Activated CD4-positive, alpha-beta T cell treated with anti-CD3 and anti-CD28 coated beads, Interleukin-2, Interleukin-6, amounts not matched to agents 100 ng/mL and 50 ng/mL, durations not matched to agents 16 hours and 8 hours (primary cell): ENCODE results near the gene TBL2.
"Not testable (repeated sequence)": the region's sequence is repeated elsewhere in the genome, so short reads cannot be mapped to it uniquely, and the experiment has no call there.

ENCODE experiments used
- DNase-seq: peaks from one replicate; pipeline ENCODE4 v3.0.0-alpha.2; 2020

The TBL2 gene, protein sequence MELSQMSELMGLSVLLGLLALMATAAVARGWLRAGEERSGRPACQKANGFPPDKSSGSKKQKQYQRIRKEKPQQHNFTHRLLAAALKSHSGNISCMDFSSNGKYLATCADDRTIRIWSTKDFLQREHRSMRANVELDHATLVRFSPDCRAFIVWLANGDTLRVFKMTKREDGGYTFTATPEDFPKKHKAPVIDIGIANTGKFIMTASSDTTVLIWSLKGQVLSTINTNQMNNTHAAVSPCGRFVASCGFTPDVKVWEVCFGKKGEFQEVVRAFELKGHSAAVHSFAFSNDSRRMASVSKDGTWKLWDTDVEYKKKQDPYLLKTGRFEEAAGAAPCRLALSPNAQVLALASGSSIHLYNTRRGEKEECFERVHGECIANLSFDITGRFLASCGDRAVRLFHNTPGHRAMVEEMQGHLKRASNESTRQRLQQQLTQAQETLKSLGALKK

DNA sequence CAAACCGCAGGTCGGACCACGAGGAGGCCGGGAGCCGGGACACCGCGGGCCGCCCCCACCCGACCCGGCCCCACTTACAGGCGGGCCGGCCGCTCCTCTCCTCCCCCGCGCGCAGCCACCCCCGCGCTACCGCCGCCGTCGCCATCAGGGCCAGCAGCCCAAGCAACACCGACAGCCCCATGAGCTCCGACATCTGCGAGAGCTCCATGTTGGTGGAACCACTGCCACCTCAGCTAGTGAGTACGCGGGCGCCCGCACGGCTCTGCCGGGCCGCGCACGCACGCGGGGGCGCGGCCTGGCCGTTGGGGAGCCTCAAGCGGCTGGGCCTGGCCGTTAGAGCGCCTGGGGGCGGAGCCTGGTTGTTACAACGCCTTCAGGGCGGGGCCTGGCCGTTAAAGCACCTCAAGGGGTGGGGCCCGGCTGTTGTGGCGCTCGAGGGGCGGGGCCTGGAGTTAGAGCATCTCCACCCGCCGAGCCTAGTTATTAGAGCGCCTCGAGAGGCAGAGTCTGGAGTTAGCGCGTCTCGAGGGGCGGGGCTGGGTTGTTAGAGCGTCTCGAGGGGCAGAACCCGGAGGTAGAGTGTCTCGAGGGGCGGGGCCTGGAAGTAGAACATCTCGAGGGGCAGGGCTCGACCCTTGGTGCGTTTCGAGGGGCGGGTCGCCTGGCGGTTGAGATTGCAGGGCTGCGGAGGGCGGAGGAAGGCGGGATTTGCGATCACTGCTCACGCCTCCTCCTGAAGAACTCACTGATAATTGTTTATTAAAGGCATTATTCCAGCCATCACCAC, at the start of gene TBL2:
Gene TBL2, minus strand, starts transcription at position 238 of the 787 bp plus-strand sequence. Its CDS starts 30 bp downstream, at position 208.
- peak; percentile 99 for DNase-seq

DNA sequence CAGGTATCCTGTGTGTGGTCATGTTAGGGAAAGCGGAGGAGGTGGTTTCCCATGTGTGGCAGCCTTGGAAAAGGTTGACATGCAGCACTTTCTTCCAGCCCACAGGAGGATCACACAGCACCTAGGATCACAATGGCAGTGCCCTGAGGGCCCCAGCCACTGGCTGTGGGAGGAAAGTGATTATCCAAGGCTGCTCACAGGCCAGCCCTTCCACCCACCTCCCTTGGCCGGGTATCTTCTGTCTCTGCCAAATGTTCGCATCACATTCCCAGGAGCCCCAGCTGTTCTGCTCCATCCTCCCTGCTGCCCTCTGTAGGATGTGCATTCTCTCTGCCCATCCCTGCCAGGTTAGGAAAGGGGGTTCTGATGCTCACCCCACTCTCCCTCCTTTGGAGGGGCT, 48.4 kb upstream of the TBL2 start:
- DNase-seq, result no peak

DNA sequence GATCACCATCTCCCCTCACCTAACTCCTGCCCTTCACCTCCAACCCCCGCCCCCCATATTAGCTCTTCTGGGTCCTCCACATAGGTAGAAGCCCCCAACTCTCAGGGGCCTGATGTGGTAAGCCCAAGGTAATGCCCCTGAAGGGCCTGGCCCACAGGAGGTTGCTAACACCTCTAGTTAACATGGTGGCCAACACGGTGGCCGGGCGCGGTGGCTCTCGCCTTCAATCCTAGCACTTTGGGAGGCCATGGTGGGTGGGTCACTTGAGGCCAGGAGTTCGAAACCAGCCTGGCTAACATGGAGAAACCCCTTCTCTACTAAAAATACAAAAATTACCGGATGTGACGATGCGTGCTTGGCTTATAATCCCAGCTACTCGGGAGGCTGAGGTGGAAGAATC, 46.9 kb upstream of the TBL2 start:
- no peak for DNase-seq

DNA sequence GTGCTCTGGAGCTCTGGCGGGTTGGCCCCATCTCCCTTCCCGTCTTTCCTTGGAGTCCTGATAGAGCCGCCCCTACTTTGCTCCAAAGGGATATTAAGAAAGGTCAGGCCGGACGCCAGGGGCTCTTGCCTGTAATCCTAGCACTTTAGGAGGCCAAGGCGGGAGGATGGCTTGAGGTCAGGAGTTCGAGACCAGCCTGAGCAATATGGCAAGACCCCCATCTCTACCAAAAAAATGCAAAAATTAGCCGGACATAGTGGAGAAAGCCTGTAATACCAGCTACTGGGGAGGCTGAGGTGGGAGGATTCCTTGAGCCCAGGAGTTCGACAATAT, 46.3 kb upstream of the TBL2 start:
- no peak for DNase-seq

DNA sequence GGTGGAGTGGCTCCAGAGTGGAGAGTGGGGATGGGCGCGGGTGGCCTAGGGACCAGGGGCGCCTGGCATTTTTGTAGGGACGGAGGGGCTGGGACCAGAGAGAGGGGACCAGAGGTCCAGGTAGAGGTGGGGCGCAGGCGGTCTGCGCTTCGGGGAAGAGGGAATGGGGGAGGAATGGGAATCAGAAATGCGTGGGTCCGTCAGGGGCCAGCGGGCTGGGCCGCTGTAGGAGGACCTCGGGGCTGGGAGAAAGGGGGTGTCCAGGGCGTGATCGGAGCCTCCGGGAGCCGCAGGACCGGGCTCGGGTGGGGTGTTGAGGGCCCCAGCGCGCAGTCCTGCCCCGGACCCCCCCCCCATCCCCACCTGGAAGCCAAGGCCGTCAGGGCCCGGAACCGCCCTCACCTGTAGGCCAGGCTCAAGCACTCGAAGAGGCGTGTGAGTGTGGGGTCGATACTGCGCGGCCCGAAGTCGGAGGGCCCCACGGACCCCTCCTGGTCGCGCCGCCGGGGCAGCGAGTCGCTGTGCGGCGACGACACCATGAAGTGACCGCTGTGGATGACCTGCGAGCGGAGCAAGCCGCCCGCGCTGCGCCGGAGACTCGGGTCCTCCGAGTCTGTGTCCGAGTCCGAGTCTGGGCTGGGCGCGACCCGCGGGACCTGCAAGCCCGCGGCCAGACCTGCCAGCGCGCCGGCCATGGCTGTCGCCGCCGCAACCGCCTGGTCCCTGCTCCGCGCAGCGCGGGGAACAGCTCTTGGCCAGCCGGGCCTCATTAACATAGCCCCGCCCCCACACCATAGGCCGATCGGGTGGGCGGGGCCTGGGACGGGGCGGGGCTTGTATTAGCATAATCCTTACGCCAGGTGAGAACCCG, 45.7 kb upstream of the TBL2 start, which contains the start of gene MLXIPL:
Gene MLXIPL, minus strand, starts transcription at position 725 of the 871 bp plus-strand sequence. Its CDS starts 30 bp downstream, at position 695.
- DNase-seq, result peak; percentile 66

DNA sequence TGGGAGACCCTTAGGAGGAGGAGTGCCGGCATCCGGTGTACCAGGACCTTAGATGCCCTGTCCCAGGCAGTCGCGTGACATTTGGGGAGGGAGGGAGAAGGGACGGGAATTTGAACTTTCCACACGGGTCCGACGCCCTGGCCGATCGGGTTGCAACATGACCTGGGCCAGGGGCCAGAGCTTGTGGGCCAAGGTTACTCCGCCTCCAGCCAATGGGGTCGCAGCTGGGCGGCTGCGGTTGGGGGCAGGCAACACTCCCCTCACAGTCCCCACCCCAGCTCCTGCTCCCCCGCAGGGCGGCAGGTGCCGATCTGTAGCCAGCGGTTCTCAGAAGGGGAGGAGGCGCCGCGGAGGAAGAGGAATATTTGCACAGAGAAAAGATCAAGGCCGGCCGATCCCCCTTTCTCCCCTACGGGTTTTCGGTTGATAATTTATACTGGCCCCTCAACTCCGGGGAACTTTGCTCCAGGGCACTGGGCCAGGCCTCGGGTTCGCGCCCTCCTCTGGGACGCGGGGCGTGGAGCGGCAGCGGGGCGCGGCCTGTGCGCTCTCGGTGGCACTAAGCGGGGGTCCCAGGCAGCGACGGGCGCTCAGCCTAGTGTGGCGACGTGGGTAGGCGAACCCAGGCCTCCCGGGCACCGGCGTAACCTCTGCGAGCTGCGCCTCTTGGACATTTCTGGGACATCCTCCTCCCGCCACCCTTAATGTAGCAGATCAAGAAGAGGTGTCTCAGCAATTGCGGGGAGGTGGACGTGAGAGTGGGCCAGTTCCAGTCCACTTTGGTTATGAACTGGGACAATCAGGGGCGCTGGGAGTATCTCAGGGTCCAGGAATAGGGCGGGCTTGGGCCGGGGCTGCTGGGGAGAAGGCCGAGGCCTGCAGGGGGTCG, 44.8 kb upstream of the TBL2 start:
- DNase-seq, result no peak

DNA sequence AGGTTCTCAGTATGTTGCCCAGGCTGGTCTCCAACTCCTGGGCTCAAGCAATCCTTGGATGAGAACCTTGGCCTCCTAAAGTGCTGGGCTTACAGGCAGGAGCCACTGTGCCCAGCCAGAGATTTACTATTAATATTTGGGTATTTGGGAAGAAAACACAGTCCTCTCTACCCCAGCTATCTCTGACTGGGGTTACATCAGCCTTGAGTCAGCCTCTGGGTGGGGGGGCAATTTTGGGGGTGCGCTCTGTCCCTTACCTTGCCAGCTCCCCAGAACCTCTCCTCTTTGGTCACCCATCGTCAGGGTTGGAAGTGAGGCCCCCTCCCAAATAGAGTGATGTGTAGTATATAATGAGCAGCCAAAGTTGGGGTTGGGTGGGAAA, 44.1 kb upstream of the TBL2 start:
- no peak for DNase-seq

DNA sequence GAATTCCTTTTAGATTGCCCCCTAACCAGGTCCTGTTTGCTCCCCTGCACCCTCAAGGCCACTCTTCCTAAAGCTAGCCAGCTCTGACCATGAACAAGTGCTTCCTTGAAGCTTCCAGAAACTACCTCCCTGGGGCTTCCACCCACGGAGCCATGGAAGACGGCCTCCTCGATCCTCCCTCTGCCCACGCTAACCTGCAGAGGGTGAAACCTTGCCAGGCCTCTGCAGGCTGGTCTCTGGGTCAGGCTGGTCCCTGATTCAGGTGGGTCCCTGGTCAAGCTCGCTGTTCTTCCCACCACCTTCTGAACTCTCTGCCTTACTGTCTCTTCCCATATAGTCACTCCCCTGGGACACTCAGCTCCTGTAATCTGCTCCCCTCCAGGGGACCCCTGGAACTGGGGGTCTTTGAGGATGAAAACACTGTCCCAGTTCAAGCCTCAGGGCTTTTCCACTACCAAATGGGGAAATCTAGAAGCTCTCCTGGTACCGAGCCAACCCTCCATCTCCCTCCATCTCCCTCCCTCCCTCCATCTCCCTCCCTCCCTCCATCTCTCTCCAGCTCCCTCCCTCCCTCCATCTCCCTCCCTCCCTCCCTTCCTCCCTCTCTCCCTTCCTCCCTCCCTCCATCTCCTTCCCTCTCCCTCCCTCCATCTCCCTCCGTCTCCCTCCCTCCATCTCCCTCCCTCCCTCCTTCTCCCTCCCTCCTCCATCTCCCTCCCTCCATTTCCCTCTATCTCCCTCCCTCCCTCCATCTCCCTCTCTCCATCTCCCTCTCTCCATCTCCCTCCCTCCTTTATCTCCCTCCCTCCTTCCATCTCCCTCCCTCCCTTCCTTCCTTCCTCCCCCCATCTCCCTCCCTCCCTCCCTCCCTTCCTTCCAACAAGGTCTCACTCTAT, 43.0 kb upstream of the TBL2 start:
- no peak for DNase-seq

DNA sequence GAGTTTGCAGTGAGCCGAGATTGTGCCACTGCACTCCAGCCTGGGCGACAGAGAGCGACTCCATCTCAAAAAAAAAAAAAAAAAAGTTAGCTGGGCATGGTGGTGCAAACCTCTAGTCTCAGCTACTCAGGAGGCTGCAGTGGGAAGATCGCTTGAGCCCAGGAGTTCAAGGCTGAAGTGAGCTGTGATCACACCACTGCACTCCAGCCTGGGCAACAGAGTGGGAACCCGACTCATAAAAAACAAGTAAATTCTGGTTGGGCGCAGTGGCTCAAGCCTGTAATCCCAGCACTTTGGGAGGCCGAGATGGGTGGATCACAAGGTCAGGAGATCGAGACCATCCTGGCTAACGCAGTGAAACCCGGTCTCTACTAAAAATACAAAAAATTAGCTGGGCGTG, 41.0 kb upstream of the TBL2 start:
- DNase-seq, result not testable (repeated sequence)

DNA sequence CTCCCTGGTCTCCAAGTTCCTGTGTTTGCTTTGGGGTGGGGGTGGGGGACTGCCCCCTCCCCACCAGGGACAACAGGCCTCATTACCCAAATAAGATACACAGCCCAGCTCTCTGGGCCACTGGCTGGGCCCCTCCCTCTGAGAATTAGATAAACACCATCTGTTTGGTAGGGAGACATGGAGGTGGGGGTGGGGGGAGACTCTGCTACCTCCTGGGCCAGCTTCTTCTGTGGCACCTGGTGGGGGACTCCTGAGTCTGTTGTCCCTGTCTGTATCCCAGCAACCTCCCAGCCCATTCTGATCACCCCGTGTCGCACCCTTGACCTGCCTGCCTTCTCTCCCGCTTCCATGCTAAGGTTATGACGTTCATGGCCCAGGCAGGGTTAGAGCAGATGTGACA, 40.2 kb upstream of the TBL2 start:
- no peak for DNase-seq

DNA sequence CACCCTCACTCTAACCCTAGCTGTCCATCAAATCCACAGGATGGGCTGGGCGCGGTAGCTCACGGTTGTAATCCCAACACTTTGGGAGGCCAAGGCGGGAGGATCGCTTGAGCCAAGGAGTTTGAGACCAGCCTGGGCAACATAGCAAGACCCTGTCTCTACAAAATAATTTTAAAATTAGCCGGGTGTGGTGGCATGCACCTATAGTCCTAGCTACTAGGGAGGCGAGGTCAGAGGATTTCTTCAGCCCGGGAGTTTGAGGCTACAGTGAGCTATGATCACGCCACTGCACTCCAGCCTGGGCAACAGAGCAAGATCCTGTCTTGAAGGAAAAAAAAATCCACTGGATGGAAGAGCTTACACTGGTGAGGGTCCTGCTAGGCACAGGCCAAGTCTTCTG, 39.1 kb upstream of the TBL2 start:
- DNase-seq, result not testable (repeated sequence)

DNA sequence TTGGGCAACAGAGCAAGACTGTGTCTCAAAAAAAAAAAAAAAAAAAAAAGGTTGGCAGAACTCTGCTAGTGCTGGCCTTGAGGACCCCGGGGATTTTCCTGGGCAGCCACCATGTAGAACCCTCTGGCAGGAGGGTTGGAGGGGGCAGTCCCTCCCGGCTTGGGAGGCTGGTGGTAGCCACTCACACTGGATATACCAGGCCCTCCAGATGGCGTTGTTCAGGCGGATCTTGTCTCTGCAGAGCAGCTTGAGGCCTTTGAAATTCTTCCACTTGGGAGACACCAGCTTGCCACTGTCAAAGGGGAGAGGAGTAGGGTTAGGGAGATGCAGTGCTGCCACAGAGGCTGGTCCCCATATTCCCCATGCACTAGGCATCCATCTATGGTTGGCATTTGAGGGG, 37.5 kb upstream of the TBL2 start:
- no peak for DNase-seq

DNA sequence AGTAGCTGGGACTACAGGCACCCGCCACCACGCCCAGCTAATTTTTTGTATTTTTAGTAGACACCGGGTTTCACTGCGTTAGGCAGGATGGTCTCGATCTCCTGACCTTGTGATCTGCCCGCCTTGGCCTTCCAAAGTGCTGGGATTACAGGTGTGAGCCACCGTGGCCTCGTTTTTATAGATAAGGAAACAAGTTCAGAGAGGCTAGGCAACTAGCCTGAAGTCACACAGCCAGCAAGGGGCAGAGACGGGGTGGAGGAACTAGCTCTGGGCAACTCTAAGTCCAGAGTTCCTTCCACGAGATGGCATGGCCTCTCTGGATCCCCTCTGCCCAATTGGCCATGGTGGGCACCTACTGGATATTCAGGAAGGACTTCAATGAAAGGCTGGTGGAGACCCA, 36.6 kb upstream of the TBL2 start:
- DNase-seq, result not testable (repeated sequence)

DNA sequence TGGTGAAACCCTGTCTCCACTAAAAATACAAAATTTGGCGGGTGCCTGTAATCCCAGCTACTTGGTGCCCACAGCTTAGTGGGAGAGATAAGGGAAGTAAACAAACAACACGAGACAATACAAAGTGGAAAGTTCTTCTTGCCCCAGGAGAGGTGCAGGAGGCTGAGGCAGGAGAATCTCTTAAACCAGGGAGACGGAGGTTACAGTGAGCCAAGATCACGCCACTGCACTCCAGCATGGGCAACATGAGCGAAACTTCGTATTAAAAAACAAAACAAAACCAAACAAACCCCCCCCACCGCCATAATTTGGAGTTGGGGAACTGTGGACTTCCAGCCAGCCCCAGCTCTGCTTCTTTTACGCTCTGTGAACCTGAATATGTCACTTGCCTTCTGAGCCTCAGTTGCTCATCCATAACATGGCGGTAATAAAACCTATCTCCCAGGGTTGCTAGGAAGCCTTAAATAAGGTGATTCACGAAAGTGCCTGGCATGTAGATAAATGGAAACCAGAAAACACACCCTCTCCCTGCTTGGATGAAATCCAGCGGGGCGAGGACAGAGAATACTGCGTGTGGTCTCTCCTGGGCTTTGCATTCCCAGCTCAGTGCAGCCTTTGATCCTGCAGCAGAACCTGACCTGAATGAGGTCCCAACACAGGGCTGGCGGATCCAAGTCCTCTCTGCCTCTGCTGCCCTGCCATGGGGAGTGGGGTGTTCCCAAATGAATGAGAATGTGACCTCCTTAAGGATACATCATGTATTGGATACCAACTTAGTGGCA, 35.8 kb upstream of the TBL2 start:
- no peak for DNase-seq

DNA sequence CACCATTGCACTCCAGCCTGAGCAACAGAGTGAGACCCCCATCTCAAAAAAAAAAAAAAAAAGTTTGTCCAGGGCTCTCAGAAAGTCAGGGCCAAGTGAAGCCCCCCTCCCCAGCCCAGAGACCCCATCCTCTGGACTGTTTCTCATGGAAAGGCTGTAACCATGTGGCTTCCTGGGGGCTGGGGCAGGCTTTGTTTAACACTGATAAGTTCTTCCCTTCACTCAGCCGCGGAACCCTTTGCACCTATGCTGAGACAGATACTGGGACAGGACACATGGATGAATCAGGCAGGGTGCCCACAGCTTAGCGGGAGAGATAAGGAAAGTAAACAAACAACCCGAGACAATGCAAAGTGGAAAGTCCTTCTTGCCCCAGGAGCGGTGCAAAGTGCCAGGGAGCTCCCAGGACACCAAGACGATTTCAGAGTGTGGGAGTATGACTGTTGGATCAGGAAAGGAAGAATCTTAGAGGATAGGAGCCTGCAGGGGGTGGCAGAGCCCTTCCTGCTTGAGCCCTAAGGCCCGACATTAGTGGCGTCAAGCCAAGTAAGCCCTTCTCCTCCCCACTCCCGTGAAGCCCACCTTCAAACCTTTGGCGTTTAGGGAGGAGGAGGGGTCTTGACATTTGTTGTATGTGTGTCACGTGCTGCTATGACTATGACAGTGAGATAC, 34.4 kb upstream of the TBL2 start:
- no peak for DNase-seq

DNA sequence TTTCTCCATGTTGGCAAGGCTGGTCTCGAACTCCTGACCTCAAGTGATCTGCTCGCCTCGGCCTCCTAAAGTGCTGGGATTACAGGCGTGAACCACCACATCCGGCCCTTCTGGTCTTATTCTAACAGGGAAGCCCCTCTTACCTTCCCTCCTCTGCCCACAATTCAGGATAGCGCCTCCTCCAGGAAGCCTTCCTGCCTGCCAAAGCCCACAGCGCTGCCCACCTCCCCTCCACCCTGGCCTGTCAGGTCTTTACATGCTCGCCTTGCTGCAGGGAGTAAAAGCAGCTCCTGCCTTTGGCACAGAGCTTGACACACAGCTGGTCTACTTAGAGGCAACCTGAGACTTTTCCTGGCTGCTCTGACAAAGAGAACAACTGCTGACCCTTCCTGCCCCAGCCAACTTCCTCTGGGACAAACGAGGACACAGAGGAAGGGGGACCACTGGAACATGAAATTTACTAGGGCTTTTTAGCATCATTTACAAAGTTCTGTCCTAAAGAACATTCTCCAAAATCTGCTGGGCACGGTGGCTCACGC, 32.7 kb upstream of the TBL2 start:
- no peak for DNase-seq

DNA sequence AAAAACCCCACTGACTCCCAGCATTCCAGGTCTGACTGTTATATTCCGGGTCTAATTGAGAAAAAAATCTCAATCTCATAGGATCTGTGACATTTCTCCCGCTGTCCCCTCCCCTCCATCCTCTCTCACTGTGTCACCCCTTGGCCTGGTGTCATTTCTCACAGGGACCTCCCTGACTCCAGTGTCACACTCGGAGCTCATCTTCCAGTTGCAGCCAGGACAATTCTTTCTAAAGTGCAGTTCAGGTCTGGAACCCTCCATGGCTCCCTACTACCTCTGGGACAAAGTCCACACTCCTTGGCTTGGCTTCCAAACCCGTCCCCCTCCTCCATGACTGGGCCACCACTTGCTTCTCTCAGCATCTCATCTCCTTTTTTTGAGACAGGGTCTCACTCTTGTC, 31.7 kb upstream of the TBL2 start:
- DNase-seq, result no peak

DNA sequence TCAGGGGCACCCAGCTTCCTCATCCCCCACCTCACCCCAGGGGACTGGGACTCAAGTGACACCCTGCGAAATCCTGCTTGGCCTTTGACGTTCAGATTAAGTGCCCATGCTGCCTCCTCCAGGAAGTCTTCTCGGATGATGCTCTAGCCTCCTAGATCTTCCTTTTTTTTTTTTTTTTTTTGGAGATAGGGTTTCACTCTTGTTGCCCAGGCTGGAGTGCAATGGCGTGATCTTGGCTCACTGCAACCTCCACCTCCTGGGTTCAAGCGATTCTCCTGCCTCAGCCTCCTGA, 29.3 kb upstream of the TBL2 start:
- not testable (repeated sequence) for DNase-seq
